Body of pancreas (tissue), 4 donors: Measurements from ENCODE around the gene DIPK1A. TPM values are rescaled to one million over a fixed set of nuclear protein-coding genes. Genes with fewer than 3 reads are reported as not detected.

Experiments
- ATAC-seq: fragments of 150-250 bp; one replicate; pipeline ENCODE4 v1.9.1; 2016
- DNase-seq, 4 donors: peaks; one replicate each; pipeline ENCODE4 v3.0.0-alpha.2; 2019
- H3K27ac ChIP-seq, 4 donors: fragments of 200-600 bp; sonication (generic); 1 replicate in 3 of 4; 2 replicates in 1 of 4; pipeline versions ENCODE4 v1.5.1 to v1.6.1; 2016 to 2019; ENCODE audit warnings: mild to moderate bottlenecking in 1 of 4, mixed read lengths in 1 of 4, moderate library complexity in 1 of 4
- H3K27me3 ChIP-seq, 2 donors: fragments of 200-600 bp; sonication (generic); one replicate each; pipeline ENCODE4 v1.6.0; 2016; ENCODE audit warnings: mild to moderate bottlenecking in 1 of 2
- H3K36me3 ChIP-seq, 2 donors: fragments of 200-600 bp; sonication (generic); replicated peaks in 1 of 2; 2 replicates each; pipeline ENCODE4 v1.5.1; 2016; ENCODE audit warnings: low read depth in 2 of 2; ENCODE audit not compliant: insufficient read depth in 1 of 2
- H3K4me1 ChIP-seq: fragments of 200-600 bp; sonication (generic); one replicate; pipeline ENCODE4 v1.6.0; 2016
- H3K4me3 ChIP-seq, 2 donors: fragments of 200-600 bp; sonication (generic); 1 replicate in 1 of 2; 2 replicates in 1 of 2; pipeline ENCODE4 v1.5.1; 2016 to 2019
- H3K9me3 ChIP-seq, 3 donors: fragments of 200-600 bp; sonication (generic); 1 replicate in 2 of 3; 2 replicates in 1 of 3; pipeline ENCODE4 v1.5.1; 2016
- POLR2A ChIP-seq, 3 donors: fragments of 450-650 bp; IDR thresholded peaks; one replicate each; pipeline ENCODE4 v1.6.1; 2016; ENCODE audit warnings: antibody characterized with exemption in 3 of 3, mild to moderate bottlenecking in 2 of 3
- WGBS, 2 donors: methylation state at CpG; one replicate each; pipeline ENCODE4 v1.1.5; 2017; 5-methylcytosine and 5-hydroxymethylcytosine counted together
- intact Hi-C: fragments of 100-400 bp; cut with DNase I; formaldehyde crosslinking; loops from one replicate; pipeline ENCODE4 v1.15.1; 2023
- total RNA-seq, 2 donors: library from RNA; depleted of rRNA; stranded (reverse); fragments of >200 nt; gene quantifications; one replicate each; pipeline ENCODE4 v1.1.0, GENCODE V29; 2016
- TF ChIP-seq, protein P1 (sequence below), 7 experiments: fragments of 450-650 bp in 4 of 7; fragments of 200-600 bp in 3 of 7; sonication (generic) in 3 of 7; IDR thresholded peaks; one replicate each; pipeline ENCODE4 v1.5.1; 2016 to 2019; ENCODE audit warnings: antibody characterized with exemption in 7 of 7

Gene DIPK1A
- total RNA-seq, 2 donors from 2014 or later = 3.9 to 8.2 TPM

DNA sequence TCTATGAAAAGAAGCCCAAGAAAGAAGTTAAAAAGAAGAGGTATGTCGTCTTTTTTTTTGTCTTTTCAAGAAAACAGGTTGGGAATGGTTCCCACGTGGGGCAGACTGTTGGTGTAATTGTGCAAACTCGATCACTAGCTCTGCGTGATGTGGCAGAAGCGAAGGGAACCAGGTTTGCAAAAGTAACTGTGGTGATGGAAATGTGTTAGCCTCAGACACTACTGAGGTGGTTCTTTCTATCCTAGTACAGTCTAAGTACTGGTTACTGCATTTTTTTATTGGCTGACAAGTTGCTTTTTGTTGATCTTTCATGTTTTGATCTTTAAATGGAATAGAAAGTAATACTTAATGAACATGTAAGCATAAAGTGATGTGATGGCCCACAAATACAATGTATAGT, 120.7 kb downstream of the DIPK1A start:
- TF ChIP-seq POLR2A (IDR thresholded peaks at IDR 0.05) = no peak
- TF ChIP-seq, protein P1, sequence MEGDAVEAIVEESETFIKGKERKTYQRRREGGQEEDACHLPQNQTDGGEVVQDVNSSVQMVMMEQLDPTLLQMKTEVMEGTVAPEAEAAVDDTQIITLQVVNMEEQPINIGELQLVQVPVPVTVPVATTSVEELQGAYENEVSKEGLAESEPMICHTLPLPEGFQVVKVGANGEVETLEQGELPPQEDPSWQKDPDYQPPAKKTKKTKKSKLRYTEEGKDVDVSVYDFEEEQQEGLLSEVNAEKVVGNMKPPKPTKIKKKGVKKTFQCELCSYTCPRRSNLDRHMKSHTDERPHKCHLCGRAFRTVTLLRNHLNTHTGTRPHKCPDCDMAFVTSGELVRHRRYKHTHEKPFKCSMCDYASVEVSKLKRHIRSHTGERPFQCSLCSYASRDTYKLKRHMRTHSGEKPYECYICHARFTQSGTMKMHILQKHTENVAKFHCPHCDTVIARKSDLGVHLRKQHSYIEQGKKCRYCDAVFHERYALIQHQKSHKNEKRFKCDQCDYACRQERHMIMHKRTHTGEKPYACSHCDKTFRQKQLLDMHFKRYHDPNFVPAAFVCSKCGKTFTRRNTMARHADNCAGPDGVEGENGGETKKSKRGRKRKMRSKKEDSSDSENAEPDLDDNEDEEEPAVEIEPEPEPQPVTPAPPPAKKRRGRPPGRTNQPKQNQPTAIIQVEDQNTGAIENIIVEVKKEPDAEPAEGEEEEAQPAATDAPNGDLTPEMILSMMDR (IDR thresholded peaks at IDR 0.05) = no peak
- peaks cover 17 to 32% of the 10 kb centered on the region in 2 donors for H3K36me3 ChIP-seq

DNA sequence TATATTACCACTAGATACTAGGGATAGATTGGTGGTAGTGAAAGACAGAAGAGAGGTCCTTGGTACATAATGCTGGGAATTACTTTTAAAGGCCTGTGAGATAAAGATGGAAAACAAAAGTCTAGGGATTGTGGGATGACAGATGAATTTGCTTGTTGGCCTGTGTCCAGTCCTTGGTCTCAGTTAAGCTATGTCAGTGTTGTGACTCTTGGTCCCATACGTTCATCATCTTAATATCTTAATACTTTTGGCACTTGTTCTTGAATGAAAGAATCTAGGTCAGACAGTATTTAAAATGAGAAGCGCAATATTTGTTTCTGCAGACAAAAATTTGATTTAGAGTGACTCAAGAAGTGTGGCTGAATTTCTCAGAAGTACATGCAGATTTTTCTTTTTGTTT, 121.8 kb downstream of the DIPK1A start:
- Histone ChIP-seq H3K27me3 (no peaks in the 10 kb centered on the region), H3K27ac (no peak overlapping the region), H3K36me3 (peaks cover 17 to 32% of the 10 kb centered on the region in 2 donors), H3K4me3 (no peak overlapping the region), H3K4me1 (peaks cover 44% of the 10 kb centered on the region), H3K9me3 (no peaks in the 10 kb centered on the region)
- TF ChIP-seq POLR2A (IDR thresholded peaks at IDR 0.05) = no peak
- TF ChIP-seq, protein P1 (IDR thresholded peaks at IDR 0.05) = no peak
- intact Hi-C loops = no loop called here
- WGBS, 2 donors = 48 to 49% methylated on average over 2 of the region's 2 CpGs
- no peak for DNase-seq
- ATAC-seq = no peak

More for the DNA sequence above, 120.7 kb downstream of the DIPK1A start:
- WGBS, 2 donors = 56 to 63% methylated on average over 5 of the region's 5 CpGs
- intact Hi-C loops = no loop called here
- DNase-seq (no peak), ATAC-seq (no peak)
- Histone ChIP-seq H3K4me1 (peaks cover 33% of the 10 kb centered on the region), H3K4me3 (no peak overlapping the region), H3K9me3 (no peaks in the 10 kb centered on the region), H3K27ac (no peak overlapping the region), H3K27me3 (no peaks in the 10 kb centered on the region)

DNA sequence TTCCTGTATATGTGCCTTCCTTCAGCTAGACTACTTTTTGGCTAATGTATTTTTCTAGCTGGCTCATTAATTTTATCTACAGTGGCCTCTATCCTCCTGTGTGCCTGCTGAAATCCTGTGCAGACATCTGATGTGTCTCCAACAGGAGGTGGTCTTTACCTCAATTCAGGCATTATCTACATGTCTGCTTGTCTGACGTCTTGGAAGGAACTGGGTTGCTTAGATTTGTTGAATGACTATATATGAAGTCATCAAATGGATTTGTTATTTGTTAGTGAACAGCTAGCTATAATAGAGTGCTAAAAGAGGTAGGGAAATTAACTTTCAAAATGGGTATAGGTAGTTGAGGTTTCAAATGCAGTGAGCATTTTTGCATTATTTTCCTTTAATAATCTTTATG, 122.7 kb downstream of the DIPK1A start:
- DNase-seq (no peak), ATAC-seq (no peak)
- Histone ChIP-seq H3K27me3 (no peaks in the 10 kb centered on the region), H3K4me3 (no peak overlapping the region), H3K9me3 (no peaks in the 10 kb centered on the region), H3K4me1 (peaks cover 53% of the 10 kb centered on the region), H3K27ac (no peak overlapping the region), H3K36me3 (peaks cover 17 to 30% of the 10 kb centered on the region in 2 donors)
- 0% methylated on average over 1 of the region's 1 CpG for WGBS, 2 donors
- intact Hi-C loops = no loop called here
- TF ChIP-seq POLR2A (IDR thresholded peaks at IDR 0.05) = no peak
- TF ChIP-seq, protein P1 (IDR thresholded peaks at IDR 0.05) = no peak

DNA sequence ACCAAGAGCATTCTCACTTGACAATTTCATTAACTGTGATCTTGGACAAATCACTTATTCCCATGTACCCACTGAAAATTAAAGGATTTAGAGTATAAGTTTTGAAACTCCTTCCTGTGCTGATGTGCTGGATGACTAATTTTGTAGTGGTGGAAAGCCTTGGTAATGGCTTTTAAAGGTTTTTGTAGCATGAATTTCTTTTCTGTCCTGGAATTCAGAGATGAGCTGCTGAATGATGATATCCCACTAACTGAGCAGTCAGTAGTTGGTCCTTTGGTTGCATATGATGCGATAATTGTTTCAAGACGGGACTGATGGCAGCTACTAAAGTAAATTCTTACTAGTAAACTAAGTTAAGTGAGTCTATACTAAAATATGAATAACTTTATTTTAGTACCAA, 124.2 kb downstream of the DIPK1A start:
- 86 to 88% methylated on average over 2 of the region's 2 CpGs for WGBS, 2 donors
- Histone ChIP-seq H3K4me3 (no peak overlapping the region), H3K9me3 (no peaks in the 10 kb centered on the region), H3K4me1 (peaks cover 59% of the 10 kb centered on the region), H3K36me3 (peaks cover 14 to 22% of the 10 kb centered on the region in 2 donors), H3K27ac (no peak overlapping the region), H3K27me3 (no peaks in the 10 kb centered on the region)
- intact Hi-C loops = no loop called here
- no peak for TF ChIP-seq POLR2A (IDR thresholded peaks at IDR 0.05)
- TF ChIP-seq, protein P1 (IDR thresholded peaks at IDR 0.05) = no peak
- DNase-seq = no peak
- no peak for ATAC-seq

DNA sequence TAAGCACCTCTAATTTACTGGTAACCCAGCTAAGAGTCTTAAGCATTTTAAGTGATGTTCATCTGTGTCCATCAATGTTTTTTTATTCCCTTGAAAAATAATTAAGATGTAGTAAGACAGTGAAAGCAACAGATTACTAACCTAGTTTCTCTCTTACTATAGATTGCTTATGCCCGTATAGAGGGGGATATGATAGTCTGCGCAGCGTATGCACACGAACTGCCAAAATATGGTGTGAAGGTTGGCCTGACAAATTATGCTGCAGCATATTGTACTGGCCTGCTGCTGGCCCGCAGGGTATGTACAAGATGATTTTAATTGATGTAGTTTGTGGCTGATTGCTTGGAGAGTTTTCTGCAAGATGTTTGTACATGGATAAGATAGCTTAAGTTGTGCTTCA, 126.6 kb downstream of the DIPK1A start:
- 58 to 63% methylated on average over 5 of the region's 5 CpGs for WGBS, 2 donors
- Histone ChIP-seq H3K4me1 (peaks cover 57% of the 10 kb centered on the region), H3K27me3 (no peaks in the 10 kb centered on the region), H3K4me3 (no peak overlapping the region), H3K9me3 (no peaks in the 10 kb centered on the region), H3K27ac (no peak overlapping the region), H3K36me3 (peaks cover 9% of the 10 kb centered on the region in 2 donors)
- DNase-seq (no peak), ATAC-seq (no peak)
- TF ChIP-seq, protein P1 (IDR thresholded peaks at IDR 0.05) = no peak
- no peak for TF ChIP-seq POLR2A (IDR thresholded peaks at IDR 0.05)
- intact Hi-C loops = no loop called here
